Measurements from ENCODE around the gene KCTD13.
"Not testable (repeated sequence)": the region's sequence is repeated elsewhere in the genome, so short reads cannot be mapped to it uniquely, and the experiment has no call there.

KCTD13 gene

DNA sequence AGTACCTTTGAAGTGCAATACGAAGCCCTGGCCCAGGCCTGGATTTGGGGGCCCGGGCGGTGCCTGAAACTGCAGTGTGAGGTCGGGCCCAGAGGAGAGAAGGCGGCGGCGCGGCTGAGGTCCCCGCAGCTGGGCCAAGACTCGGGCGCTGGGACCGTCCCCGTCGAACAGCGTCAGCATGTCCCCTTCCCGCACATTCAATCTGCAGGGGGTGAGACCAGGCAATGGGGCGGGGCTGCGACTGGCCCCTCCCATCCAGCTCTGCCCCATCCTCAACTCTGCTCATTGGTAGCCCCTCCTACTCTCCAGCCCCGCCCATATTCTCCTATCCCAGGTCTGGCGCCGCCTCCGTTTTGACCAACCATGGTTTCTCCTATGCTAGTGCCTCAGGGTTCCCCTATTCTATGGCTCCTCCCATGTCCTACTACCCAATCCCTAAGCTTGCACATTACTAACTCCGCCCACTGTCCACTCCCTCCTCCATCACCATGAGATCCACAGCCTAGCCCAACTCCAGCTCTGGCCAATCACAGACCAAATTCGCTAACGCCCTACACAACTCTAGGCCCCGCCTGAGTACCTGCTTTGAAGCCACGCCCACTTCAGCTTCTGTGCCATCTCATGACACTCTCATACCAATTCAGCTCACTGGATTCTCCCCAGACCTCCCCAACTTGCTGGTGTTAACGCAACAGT, 48.6 kb downstream of the KCTD13 start:
- no peak for DNase-seq (ENCODE audit: low read depth)

DNA sequence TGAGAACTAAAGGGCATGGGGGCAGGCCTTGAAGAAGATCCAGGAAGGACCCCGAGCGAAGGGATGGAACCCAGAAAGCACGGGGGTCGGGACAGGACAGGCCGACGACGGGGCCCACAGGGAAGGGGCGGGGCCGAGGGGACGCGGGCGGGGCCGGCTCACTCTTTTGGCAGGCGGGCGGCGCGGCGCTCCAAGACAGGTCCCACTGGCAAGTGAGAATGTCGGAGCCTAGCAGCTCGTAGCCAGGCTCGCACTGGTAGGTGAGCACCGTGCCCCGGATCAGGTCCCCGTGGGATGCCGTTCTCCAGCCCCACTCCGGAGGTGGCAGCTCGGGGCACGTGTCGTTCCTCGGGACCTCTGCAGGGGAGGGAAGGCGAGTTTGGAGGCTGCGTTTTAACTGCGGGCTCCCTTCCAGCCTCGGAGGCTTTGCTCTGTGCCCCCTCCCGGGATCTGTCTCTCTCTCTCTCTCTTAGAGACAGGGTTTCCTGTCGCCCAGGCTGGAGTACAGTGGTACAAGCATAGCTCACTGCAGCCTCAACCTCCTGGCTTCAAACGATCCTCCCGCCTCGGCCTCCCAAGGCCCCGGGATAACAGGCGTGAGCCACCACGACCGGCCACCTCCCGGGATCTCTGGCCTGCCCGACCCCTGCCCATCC, 49.3 kb downstream of the KCTD13 start:
- DNase-seq (ENCODE audit: low read depth) = no peak

DNA sequence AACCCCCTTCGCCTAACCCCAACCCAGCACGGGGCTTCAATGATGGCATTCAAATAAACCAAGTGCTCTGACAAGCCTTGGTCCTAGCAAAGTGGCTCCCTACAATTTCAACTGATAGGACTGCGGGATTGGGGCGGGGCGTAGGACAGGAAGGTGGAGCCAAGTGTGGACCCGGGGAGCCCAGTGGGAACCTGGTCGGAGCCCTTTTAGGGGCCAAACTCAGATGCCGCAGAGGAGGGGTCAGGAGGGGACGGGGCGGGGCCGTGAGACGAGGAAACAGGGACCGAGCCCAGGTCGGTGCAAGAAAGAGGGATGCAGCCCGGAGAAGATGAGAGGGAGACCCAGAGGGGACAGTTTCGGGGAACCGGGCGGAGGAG, 49.8 kb downstream of the KCTD13 start:
- no peak for DNase-seq (ENCODE audit: low read depth)

DNA sequence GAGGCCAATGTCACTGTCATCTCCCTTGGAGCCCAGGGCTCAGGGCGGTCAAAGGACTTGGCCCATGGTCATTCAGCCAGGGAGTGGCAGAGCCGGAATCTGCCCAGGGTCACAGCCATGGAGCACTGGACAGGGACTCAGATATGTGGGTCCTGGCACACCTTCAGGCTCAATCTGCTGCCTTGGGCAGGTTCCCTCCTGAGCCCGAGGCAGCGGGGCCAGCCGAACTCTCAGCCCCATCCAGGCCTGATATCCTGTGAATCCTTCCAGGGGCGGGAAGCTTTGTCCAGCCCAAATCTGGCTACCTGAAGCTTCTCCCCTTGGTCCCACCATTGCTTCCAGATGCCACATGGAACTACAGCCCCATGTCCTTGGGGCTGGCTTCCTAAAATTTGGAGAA, 50.8 kb downstream of the KCTD13 start:
- no peak for DNase-seq (ENCODE audit: low read depth)

DNA sequence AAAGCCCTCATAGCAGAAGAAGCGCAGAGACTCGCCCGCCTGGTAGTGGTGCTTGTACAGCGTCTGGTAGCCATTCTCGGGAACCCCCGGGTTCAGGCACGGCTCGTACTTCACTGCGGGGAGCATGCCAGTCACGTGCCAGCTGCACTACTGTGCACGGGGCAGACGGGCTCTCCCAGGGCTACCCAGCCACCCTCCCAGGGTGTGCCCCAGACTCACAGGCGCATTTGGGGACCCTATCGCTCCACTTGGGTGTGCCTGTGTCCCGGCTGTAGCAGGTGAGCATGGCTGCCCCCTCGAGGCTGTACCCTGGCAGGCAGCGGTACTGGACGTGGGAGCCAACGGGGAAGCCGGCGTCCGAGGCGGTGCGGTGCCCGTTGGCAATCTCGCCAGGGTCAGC, 52.7 kb downstream of the KCTD13 start:
- no peak for DNase-seq (ENCODE audit: low read depth)

DNA sequence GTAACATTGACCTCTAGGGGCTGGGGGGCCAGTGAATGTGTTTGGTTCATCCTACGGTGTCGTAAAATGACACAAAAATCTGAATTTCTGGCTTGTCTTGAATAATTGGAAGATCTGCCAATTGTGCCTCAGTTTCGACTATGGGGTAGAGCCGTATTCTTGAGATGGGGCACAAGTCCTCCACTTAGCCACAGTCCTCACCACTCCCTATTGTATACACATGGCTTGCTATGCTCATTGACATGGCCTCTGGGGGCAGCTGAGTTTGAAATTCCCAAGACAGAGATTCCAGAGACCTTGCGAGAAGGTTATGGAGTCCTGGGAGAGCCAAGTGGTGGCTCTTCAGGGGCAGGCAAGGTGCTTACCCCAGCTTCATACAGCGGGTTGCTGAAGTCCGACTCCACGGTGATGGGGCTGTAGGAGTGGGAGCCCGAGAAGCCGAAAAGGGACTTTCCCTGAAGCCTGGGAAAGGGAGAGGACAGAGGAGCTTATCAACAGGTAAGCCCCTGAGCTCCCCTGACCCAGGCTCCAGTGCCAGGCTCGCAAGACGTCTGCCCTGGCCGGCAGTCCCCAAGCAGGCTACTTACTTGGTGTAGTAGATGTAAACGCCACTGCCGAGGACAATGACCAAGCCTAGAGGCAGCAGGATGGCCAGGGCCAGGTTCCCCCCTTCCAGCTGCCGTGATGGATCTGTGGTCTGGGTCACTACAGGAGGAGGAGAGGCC, 54.0 kb downstream of the KCTD13 start:
- DNase-seq (ENCODE audit: low read depth) = no peak

DNA sequence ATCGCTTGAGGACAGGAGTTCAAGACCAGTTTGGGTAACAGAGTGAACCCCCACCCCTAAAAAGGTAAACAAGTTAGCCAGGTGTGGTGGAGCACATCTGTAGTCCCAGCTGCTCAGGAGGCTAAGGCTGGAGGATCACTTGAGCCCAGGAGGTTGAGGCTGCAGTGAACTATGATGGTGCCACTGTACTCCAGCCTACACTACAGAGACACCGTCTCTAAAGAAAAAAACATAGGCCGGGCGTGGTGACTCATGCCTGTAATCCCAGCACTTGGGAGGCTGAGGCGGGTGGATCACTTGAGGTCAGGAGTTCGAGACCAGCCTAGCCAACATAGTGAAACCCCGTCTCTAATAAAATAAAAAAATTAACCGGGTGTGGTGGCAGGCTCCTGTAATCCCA, 57.0 kb downstream of the KCTD13 start:
- not testable (repeated sequence) for DNase-seq (ENCODE audit: low read depth)

DNA sequence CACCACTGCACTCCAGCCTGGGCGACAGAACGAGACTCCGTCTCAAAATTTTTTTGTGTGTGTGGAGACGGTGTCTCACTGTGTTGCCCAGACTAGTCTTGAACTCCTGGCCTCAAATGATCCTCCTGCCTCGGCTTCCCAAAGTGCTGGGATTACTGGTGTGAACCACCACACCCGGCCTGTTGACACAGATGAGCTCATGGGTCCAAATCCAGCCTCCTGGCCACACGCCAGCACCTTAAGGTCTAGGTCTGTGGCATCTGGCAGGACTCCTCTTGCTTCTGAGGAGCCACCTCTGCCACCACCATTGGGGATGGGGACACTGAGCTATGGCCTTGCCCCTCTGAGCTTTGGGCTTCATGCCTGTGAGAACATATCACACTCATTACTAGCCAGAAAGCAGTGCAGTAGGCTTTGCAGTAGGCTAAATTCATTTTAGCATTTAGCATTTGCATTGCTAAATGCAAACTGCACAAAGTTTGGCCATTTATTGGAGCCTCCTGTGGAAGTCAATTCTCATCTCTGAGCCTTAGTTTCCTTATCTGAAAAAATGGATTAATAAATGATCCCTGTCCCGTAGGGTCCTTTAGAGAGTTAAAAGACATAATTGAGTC, 57.5 kb downstream of the KCTD13 start:
- DNase-seq (ENCODE audit: low read depth) = no peak

DNA sequence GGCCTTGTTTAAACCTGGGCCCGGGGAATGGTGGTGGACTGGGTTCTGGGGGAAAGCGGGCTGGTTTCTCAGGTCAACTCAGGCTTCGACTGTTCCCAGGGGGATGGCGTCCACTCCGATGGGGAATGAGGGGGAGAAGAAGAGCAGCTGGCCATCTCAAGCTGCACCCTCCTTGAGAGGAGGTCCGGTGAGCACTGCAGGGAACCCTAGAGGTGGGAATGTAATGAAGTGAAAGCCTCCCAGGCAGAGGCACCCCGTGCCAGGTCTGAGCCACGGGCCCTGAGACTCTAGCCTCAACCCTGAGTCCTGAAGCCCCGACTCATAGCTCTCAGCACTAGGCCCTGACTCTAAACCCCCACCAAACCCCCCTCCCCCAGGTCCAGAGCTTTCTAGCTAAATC, 61.8 kb downstream of the KCTD13 start:
- no peak for DNase-seq (ENCODE audit: low read depth)

DNA sequence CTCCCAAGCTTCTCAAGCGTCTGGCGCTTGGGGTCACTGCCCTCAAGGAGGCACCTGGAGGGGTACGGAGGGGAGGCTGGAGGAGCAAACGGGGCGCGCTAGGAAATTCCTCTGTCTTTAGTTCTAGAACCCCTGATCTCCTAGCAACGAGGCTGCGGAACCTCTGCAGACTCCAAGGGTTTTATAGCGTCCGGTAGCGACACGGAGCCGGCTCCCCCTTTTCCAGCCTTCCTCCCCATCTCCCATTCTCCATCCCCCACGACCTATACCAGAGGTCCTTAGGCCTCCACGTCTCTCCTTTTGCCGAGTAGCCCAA, 62.4 kb downstream of the KCTD13 start:
- DNase-seq (ENCODE audit: low read depth) = no peak

DNA sequence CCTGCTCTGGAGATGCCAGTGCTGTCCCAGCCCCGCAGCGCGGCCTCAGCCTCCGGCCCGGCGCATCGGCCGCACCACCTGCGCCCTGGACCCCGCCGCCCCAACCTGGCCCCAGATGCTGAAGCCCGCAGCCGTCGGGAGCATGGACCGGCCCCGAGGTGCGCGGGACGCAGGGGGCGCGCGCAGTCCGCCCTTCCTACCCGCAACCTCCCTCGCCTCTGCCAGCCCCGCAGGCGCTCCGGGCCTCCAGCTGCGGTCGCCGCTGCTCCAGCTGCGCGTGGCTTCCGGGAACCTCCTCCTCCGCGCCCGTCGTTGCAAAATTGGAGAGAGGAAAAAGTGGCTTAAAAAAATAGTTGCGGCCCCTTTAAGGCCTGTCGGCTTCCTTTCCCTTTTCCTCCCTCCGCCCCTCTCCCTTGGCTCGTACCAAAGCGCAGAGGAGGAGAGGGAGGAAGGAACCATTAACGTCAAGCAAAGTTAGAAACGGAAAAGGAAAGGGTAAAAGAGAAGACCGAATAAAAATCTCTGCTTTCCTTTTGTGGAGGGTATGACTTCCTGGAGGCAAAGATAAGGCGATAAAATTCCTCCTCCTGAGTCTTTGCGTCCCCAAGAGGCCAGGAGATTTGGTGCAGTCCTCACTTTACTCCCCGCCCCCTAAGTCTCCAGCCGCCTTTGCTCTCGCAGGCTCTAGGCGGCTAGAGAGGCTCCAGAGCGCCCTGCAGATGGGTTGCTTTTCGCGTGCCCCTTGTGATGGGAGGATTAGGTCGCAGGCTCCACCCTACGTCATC, 63.0 kb downstream of the KCTD13 start, which contains the start of gene CDIPT:
TSS of gene CDIPT (minus strand) at position 343 of the 785 bp plus-strand sequence. CDS start 369 bp downstream, outside the sequence.
- peak; percentile 93 for DNase-seq (ENCODE audit: low read depth)

DNA sequence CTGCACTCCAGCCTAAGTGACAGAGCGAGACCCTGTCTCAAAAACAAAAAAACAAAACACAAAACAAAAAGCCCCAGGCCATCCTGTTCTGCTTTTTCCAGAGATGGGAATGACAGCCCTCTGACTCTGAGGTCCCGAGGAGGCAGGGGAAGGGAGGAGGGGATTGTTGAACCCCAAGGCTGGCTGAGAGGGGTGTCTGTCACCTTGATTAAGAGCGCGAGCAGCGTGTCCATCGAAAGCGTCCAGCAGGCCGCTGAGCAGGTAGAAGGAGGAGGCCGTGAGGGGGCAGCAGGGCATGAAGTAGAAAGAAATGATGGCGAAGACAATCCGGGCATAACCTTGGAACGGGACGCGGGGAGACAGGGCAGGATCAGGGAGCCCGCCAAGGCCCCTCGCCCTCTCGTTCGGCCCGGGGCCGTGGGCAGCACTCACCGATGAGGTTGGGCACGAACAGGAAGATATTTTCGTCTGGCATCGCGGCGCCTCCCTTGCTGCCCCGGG, 63.6 kb downstream of the KCTD13 start:
- DNase-seq (ENCODE audit: low read depth) = no peak

DNA sequence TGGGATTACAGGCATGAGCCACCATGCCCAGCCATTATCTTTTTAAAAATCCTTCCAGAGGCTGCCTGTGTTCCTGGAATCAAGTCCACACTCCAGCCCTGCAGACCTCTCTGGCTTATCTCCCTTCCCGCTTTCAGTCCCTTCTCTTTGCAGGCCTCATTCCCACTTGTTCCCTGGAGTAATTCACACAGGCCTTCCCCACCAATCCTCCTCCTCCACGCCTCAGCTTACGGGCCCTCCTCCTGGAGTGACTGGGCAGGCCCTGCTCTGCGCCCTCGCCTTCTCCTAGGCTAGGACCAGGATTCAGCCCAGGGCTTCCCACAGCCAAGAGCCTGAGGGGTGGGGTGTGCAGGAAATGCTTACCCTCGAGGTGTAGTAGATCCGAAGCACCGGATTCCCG, 65.8 kb downstream of the KCTD13 start:
- no peak for DNase-seq (ENCODE audit: low read depth)

DNA sequence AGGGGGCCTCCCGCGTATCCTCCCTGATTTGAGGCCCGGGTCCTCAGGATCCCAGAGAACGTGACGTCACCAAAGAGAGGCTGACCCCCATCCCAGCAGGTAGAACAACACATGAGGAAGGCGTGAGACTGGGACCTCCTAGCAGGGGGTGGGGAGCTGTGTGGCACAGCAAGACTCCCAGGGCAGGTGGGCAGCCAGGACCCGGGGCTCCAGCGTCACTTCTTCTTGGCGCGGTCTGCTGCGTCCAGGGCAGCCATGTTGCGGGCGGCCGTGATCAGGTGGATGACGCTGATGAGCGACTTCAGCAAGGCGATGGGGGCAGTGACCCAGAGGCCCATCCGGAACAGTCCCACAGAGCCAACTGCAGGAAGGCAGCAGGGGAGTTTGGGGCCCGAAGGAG, 67.1 kb downstream of the KCTD13 start:
- DNase-seq (ENCODE audit: low read depth) = no peak

DNA sequence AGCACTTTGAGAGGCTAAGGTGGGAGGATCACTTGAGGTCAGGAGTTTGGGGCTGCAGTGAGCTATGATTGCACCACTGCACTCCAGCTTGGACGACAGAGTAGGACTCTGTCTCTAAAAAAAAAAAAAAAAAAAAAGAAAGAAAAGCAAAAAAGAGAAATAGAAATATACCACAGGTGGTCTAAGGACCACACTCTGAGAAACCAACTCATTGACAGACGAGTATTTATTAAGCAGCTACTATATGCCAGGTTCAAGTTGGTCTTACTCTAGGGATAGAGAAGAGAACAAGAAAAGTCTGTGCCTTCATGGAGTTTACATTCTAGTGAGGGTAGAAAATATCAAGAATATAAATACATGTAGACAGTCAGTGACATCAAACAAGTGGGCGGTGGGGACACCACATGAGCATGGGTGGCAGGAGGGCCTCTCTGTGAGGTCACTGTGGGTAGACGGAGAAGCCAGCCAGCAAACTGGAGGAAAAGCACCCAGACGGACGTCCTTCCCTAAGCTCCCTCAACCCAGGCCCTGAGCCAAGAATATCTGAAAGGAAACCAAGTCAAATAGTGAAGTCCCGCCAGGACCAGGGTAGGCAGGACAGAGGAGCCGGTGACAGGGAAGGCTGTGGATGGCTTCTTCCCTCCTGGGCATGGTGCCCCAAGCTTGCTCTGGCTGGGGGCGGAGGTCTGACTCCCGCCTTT, 67.7 kb downstream of the KCTD13 start:
- no peak for DNase-seq (ENCODE audit: low read depth)

DNA sequence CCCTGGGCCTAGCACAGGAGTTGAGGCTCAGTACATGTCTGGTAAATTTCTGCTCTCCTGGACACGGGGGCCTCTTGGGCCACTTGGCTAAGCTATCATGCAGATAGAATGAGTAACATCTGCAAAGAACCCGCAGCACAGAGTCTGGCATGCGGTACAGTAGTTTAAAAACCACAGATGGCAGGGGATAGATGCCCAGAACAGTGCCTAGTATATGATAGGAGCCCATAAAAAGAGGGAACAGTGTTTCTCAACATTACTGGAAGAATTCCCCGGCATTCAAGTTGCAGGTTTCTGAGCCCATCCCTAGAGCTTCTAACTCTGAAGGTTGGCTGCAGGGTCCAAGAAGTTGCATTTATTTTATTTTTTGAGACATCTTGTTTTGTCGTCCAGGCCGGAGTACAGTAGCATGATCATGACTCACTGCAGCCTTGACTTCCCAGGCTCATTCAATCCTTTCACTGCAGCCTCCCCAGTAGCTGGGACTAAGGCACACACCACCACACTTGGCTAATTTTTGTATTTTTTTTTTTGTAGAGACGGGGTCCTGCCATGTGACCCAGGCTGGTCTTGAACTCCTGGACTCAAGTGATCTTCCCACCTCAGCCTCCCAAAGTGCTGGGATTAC, 68.8 kb downstream of the KCTD13 start:
- peak; percentile 79 for DNase-seq (ENCODE audit: low read depth)

Data from GM04504 (cell line).